T follicular helper cell (primary cell): ENCODE data around the gene PCDH9.
"Not testable (repeated sequence)": the region's sequence is repeated elsewhere in the genome, so short reads cannot be mapped to it uniquely, and the experiment has no call there.

Source experiments
- DNase-seq: peaks from one replicate; pipeline ENCODE4 v3.0.0-alpha.2; 2020; ENCODE audit warnings: low read depth

PCDH9 gene

DNA sequence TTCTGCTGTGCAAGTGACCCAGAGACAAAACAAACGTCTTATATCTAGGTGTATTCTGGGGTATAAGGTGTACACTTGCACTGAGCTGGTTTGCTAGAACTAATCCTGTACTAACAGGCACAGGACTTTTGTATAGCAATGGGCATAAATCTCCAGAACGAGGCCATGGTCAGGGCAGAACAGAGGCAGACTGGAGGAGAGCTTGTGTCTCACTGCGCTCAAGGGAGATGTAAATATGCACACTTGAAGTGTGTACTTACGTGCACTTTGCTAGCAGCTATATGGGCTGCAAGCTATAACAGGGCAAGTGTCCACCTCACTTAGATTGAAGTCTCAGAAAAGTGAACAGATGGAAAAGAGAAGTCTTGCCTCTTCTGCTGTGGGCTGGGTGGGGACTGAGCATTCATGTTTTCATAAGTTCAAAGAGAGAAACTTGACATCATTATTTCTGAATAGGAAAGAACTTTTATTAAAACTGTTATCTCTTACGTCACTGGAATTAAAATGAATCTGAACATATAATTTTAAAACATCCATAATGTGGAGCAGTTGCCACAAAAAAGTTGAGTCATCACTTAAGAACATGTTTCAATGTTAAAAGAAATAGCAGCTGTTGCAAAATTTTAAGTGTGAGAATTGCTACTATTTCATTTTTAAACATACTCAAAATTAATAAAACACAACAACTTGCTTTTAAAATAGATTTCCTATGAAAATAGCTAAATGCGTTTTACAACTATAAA is 888.3 kb downstream of the PCDH9 start:
- DNase-seq, result no peak

DNA sequence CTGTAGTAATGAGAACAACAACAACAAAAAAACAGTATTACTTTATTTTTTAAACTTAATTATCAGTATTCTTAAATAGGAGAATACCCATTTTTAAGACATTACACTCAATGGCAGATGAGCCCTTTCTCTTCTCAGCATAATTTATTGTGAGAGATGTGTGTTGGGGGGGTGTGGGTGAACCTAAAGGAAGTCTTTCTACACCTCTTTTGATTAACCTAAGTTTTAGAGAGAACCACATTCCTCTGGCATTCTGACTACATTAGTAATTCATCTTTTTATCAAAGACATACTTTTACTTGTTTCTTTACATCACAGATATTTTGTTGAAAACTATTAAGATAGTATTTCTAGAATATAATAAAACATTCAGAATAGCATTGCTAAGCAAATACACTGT is 890.9 kb downstream of the PCDH9 start:
- DNase-seq, result no peak

DNA sequence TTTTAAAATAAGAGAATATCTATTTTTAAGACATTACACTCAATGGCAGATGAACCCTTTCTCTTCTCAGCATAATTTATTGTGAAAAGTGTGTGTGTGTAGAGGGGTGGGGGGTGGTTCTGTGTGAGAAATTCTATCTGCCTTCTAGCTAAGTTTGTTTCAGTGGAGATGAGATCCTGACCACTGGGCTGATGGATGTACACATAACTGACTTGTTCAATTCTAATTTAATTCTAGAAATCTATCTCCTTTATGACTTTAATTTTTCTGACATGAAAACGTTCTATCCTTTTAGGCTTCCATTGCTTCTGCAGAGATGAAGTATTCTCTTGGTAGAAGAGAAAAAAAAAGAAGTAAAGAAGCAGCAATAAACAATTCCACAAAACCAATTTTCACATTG is 891.6 kb downstream of the PCDH9 start:
- no peak for DNase-seq

DNA sequence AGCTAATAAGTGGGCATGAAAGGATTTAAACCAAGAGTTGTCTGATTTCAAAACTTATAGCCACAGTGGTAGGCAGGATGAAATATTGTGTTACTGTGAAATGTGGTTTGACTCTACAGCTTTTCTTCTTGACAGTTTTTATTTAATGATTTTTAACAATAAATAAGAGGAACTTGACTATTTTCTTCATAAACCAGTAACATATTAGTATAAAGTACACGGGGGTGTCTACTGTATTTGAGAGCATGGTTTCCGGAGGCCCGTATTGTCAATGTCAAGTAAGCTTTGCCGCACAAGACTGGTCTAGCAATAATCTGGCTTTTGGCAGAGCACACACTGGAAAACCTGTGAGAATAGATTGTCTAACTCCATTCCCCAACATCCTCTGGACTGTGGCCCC is 894.5 kb downstream of the PCDH9 start:
- no peak for DNase-seq

DNA sequence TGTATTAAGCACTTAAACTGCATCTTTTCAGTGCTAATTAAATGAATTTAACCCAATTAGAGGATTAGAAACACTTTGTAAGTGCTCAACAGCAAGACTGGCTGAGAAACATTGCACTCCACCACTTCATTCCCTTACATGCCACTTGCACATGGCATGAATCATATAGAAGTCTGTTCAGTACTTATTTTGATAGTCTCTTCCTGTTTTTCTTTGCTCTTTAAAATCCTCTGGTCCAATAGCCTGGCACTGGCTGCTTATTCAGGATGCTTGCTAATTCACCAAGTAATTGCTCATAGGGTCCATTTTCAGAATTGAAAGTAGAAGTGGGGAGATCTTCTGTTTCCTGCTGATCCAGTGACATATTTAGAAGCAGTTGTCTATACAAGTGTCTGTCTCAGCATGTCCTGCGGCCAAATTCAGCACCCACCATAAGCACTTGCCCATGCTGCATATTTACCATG is 900.1 kb downstream of the PCDH9 start:
- no peak for DNase-seq

DNA sequence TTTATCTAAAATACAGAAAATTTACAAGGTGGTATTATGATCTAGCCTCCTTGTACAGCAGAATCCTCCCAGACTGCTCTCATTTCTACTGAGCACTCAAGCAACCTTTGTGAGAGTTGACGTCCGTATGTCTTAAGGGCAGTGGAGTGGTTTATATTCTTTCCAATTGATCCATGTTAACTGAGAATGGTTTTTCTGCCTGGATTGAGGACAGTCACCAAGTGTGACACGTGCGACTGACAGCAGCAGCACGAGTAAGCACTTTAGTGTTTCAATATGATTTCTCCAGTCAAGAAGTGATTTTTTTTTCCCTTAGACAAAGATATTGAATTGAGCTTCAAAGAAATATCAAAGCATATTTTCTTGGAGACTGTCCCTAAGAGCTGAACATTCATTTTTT is 901.7 kb downstream of the PCDH9 start:
- DNase-seq, result no peak

DNA sequence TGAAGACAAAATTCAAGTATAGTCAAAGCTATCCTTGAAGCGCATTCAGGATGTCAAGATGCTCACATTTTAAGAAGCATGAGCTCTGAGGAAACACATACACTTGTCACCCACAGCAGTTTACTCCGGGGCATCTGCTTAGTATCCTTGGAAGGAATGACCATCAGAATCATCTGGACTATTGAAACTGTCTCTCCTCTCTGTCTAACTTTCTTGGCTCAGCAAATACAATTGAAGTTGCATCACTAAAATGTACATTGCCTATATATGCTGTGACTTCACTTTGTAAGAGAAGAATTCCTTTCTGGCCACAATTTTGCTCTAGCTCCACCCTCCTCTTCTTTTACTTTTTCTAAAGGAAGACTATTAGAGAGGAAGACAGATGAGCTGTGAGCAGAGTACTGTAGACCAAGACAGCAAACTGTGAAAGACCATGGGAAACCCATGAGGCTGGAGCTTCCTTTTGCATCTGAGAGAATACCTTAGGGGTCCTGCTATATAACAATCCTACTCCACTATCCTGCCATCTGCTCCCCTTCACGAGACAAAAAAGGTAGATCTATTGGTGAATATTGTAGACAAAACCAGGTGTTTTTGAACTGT is 906.3 kb downstream of the PCDH9 start:
- no peak for DNase-seq

DNA sequence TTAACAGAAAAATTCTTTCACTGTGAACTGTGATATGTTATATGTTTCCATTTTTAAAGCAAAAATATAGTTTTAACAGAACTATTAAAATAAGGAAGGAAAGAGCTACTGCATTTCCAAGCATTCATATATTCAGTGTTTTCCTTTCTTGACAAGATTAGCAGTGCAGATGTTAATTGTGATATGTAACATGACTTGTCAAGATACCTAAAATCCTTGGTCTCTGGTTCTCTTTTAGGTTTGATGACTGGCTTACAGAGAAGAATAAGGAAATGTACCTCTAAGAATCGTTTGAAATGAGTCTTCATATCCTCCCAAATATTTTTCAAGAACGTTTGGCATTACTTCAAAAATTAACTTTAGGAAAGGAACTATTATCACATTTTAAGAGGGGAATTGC is 907.2 kb downstream of the PCDH9 start:
- no peak for DNase-seq

DNA sequence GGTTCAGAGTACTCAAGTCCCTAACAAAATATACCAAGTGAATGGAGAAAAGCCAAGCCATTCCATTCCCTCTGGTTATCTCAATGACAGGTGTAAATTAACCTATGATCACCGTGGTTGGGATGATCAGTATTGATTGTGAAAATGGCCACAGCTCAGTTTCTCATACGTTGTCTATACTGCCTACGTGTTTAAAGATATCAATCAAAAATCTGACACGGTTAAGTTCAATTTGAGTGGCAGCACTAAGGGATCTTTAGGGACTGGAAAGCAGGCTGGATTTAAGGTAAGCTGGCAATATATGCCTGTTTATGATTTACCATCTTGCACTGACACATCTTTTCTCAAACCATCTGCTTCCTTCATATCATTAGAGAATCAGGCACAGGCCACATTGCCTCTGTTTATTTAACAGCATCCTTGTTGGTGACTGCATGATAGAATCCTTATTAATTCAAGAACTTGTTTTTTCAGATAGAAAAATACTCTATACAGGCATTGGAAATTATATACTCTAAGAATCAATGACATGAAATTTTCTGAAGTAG is 907.9 kb downstream of the PCDH9 start:
- no peak for DNase-seq

DNA sequence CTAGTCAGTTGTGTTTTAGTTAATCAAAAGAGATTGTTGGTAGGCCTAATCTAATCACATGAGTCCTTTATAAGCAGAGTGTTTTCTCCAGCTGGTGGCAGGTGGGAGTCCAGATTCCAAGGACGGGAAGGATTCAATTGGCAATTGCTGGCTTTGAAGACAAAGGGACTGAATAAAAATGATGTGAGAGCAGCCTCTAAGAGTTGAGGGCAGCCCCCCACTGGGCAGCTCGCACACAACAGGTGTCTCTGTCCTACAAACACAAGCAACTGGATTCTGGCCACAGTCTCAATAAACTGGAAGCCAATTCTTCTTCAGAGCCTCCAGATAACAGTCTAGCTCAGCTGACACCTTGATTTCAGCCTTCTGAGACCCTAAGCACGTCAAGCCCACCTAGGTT is 915.2 kb downstream of the PCDH9 start:
- no peak for DNase-seq

DNA sequence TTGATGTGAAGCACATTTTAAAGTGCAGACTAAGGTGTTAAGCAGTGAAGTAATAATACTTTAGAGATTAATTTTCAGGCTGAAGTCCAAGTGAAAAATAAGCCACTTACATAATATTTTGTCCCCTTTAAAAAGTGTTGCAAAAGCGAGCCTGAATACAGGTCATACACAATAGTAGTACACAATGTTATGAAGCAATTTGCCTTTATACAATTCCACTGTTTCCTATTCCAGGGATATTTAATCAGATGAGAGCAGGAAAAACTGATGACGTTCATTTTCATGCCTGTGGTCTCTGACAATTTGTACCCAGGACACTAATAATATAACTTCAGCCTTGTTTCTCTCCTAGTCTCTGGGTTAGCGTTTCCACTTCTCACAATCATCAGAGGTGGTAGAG is 916.7 kb downstream of the PCDH9 start:
- DNase-seq, result no peak

DNA sequence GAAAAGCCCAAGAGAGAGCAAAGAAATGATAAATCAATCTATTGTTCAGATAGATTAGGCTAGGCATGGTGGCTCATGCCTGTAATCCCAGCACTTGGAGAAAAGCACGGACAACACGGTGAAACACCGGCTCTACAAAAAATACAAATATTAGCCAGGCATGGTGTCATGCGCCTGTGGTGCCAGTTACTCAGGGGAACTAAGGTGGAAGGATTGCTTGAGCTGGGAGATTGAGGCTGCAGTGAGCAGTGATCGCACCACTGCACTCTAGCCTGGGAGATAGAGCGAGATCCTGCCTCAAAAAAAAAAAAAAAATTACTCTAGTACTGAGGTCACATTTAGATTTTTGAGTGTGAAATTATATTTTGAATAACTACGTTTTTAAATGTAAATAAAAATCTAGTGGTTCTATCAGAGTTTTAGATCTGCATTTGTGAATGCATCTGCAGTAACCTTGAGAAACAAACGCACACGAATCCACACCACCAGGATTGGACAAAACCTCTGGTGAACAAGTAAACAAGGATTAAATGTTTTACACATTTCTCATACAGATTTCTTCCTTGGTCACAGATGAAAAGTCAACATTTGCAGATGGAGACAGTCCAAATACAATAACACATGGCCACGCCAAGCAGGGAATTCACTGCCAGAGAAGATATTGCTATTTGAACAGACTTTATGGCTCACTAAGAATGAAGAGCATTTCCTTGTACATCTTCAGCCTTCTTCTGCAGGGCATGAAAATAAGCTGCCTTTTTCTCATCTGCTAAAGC is 917.6 kb downstream of the PCDH9 start:
- no peak for DNase-seq

DNA sequence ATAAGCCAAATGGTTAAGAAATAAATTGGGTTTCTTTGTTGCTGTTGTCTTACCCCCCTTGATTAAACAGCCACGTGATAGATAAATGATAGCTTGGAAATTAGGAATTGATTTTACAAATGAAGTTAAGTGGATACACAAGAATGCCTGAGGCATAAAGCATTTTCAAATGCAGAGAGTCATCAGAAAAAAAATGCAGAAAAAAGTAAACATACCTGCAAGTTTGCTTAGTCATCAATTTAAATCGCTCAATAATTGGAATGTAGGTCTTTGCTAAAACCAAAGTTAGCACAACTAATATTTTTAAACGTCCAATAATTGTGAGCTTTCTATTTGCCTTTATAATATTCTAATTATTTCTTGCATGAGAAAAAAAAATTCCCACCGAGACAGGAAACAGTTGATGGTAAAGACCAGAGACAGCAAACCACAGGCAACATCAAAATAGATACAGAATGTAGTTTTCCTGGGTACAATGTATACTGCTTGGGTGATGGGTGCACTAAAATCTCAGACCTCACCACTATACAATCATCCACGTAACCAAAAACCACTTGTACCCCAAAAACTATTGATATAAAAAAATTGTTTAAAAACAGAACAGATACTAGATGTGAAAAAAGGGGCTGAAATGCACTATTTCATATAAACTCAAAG is 924.0 kb downstream of the PCDH9 start:
- no peak for DNase-seq

DNA sequence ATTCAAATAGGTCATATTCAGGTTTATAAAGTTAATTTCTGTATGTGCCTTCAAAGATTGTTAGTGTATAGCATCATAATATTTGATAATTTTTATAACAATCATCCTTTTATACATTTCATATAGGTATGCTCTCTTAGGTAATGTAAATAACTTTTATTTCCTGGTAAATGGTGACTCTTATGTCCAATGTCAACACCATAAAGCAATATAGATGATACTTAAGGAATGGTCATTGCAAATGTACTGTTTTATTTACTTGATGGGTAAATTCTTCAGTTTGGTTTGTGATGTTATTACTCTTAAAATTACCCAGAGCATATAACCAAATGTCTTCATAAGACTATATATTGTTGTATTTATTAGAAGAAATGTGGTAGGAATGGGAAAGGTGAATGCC is 928.7 kb downstream of the PCDH9 start:
- no peak for DNase-seq

DNA sequence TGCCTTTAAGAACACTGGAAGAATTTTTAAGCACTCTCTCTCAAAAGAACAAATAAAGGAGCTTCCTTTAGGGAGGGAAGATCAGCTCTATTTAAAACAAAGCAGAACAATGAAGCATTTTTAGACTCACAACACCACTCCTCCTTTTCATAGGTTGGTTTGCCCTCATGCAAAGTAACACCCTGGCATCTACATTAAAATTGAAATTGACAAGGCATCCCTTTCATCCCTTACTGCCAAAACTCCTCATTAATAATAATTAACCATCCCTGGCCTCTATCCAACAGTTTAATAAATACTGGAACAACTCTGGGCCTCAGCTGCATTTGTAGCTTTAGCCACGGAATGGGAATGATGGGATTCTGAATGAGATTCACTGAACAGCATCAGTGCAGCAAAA is 929.1 kb downstream of the PCDH9 start:
- DNase-seq, result no peak

DNA sequence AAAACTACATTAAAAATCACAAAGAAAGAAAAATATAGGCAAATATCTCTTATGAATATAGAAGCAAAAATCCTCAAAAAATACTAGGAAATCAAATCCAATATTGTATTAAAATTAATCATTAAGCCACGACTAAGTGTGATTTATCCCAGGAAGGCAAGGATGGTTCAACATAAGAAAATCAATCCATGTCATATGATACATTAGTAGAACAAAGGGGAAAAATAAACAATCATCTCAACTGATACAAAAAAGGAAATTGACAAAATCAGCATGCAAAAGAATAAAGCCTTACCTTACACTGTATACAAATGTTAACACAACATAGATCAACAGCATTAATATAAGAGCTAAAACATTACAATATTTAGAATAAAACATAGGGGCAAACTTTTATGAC is 933.3 kb downstream of the PCDH9 start:
- no peak for DNase-seq

DNA sequence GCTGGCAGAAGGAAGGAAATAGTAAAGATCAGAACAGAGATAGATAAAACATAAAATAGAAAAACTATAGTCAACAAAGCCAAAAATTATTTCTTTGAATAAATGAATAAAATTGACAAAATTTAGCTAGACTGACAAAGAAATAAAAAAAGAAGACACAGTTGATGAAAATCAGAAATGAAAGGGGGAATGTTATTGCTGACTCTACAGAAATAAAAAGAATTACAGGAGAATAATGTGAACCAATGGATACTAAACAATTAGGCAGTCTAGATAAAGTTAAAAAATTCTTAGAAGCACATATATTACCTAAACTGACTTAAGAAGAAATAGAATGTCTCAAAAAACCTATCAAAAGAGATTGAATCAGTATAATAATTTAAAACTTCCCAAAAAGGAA is 933.8 kb downstream of the PCDH9 start:
- DNase-seq, result no peak

DNA sequence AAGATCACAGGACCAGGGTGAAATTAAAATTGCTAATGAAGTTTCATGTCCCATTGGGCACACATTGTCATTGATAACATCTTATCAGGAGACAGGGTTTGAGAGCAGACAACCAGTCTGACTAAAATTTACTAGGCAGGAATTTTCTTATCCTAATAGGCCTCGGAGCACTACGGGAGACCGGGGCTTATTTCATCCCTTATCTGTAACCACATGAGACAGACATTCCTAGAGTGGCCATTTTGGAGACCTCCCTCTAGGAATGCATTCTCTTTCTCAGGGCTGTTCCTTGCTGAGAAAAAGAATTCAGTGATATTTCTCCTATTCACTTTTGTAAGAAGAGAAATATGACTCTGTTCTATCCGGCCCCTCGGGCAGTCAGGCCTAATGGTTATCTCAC is 943.3 kb downstream of the PCDH9 start:
- DNase-seq, result not testable (repeated sequence)

DNA sequence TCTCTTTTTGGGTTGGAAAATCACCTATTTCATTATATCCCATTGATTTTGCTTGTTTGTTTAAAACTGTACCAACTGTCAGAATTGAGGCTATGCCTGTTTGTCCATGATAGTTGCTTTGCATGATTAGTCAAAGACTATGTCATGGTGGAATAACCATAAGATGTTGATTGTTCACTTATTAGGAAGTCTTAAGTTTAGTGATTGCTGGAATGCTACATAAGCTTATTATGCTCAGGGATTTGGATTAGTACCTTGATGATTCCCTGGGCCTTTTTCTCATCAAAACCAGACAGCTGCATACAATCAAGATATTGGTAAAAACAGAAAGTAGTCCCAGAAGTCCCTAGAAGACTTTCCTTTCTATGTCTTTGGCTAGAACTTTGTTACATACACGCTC is 954.7 kb downstream of the PCDH9 start:
- DNase-seq, result no peak

DNA sequence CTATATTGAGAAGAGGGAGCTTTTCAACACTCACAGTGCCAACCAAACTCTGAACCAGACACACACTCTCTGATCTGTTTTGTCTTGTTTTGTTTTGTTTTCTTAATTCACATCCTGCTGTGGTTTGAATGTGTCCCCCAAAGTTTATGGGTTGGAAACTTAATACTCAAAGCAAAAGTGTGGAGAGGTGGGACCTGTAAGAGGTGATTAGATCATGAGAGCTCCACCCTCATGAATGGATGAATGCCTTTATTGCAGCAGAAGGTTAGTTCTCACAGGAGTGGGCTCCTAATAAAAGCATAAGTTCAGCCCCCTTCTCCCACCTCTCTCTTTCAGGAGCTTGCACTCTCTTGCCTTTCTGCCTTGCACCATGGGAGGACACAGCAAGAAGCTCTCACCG is 957.1 kb downstream of the PCDH9 start:
- DNase-seq, result no peak

DNA sequence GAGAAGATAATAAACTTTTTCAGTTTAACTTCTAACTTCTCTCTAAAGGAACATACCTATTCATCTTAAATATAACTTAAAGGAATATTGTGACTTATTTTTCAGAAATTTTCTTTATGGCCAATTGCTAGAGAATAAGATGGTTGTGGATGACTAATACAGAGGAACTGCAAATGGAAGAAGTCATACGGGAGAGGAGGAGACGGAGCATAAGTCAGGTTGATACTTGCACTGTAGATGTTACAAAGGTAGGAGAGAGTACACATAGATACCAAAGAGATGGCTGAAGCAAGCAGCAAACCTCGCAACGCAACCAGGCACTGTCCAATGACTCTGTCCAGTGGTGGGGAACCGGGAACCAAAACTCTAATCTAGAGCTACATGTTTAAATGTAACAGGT is 963.4 kb downstream of the PCDH9 start:
- DNase-seq, result no peak

DNA sequence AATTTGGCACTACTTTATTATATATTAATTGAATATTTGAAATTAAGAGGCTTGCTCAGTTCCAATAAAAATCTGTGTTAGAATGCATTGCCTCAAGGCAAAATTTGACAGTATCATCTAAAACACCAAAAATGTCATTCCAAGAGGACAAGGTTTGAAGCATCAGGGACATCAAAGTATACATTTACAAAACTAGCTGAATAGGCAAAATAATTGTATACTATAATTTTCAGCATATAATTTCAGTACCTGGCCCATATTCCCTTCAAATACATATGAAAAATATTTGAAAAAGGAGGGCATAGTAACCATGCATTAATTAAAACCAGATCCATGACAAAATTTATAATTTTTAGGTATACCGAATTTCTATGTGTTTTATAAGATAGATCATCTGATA is 963.8 kb downstream of the PCDH9 start:
- no peak for DNase-seq
